Measurements from ENCODE around the gene DNAJC6.

Gene DNAJC6

DNA sequence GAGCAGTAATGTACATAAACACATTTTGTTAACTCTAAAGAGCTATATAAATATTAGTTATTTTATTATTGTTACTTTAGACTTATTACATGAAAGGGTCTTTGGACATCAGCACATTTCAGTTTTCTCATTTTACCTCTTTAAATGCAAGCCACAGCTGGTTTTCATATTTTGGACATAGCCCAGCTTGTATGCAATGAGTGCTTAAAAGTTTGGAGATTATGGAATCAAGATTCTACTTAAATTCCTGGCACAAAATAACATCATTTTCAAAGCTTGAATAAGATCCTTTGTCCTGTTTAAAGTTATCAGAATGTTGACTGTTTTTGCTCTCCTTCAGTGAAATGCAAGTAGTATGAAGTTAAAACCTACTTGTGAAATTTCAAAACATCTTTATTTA lies 95.6 kb downstream of the DNAJC6 start:
- Histone ChIP-seq H2AFZ (ENCODE audit: low read depth) (no peak overlapping the region), H3K9ac (no peak overlapping the region), H3K27me3 (ENCODE audit: insufficient read depth, low read depth) (no peaks in the 10 kb centered on the region), H3K27ac (no peak overlapping the region), H3K79me2 (ENCODE audit: insufficient read depth, low read depth) (no peaks in the 10 kb centered on the region), H3K4me3 (IDR thresholded peaks at IDR 0.05; ENCODE audit: insufficient read depth, low read depth, low read length) (no peak overlapping the region), H3K36me3 (ENCODE audit: insufficient read depth) (no peaks in the 10 kb centered on the region), H4K20me1 (ENCODE audit: insufficient read depth) (no peaks in the 10 kb centered on the region), H3K4me2 (no peak overlapping the region), H3K4me1 (ENCODE audit: low read depth, poor library complexity, severe bottlenecking) (no peaks in the 10 kb centered on the region)
- TF ChIP-seq, protein P1, sequence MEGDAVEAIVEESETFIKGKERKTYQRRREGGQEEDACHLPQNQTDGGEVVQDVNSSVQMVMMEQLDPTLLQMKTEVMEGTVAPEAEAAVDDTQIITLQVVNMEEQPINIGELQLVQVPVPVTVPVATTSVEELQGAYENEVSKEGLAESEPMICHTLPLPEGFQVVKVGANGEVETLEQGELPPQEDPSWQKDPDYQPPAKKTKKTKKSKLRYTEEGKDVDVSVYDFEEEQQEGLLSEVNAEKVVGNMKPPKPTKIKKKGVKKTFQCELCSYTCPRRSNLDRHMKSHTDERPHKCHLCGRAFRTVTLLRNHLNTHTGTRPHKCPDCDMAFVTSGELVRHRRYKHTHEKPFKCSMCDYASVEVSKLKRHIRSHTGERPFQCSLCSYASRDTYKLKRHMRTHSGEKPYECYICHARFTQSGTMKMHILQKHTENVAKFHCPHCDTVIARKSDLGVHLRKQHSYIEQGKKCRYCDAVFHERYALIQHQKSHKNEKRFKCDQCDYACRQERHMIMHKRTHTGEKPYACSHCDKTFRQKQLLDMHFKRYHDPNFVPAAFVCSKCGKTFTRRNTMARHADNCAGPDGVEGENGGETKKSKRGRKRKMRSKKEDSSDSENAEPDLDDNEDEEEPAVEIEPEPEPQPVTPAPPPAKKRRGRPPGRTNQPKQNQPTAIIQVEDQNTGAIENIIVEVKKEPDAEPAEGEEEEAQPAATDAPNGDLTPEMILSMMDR (conservative IDR thresholded peaks at IDR 0.05; ENCODE audit: low read depth, low read length) = no peak

DNA sequence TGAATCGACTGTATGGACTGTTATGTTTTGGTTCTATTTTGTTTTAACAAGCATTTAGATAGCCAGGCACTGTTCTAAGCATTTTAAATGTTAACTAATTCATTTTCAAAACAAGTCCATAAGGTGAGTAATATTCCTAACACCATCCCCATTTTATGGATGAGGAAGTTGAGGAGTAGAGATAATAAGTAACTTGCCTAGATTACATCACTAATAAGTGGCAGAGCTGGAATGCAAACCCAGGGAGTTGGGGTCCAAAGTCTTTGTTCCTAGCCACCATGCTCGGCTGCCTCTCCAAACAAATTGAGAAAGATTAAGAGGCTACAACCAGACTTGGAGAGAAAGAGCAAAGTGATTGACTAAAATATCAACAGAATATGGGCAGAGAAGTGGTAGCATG lies 98.5 kb downstream of the DNAJC6 start:
- Histone ChIP-seq H3K4me2 (no peak overlapping the region), H3K4me3 (IDR thresholded peaks at IDR 0.05; ENCODE audit: insufficient read depth, low read depth, low read length) (no peak overlapping the region), H2AFZ (ENCODE audit: low read depth) (no peak overlapping the region), H3K79me2 (ENCODE audit: insufficient read depth, low read depth) (no peaks in the 10 kb centered on the region), H3K27ac (no peak overlapping the region), H3K4me1 (ENCODE audit: low read depth, poor library complexity, severe bottlenecking) (no peaks in the 10 kb centered on the region), H3K36me3 (ENCODE audit: insufficient read depth) (no peaks in the 10 kb centered on the region), H3K27me3 (ENCODE audit: insufficient read depth, low read depth) (no peaks in the 10 kb centered on the region), H4K20me1 (ENCODE audit: insufficient read depth) (no peaks in the 10 kb centered on the region), H3K9ac (no peak overlapping the region)
- TF ChIP-seq, protein P1 (conservative IDR thresholded peaks at IDR 0.05; ENCODE audit: low read depth, low read length) = no peak

DNA sequence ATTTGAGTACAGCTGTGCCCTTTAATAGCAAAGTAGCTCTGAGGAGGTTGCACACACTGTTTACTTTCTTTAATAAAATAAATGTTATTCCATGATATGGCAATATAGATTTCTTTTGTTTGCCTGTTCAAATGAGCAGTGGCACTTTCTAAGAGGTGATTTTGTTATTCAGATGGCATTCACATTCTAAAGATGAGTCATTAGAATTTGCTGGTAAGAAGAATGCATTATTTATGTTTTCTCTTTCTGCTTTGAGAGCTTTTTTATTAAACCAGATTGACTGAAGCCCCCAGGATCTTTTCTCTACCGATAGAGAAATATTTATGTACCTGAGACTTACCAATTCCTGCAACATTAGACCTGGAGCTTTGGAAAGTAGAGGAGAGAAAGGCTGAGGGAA lies 100.0 kb downstream of the DNAJC6 start:
- Histone ChIP-seq H3K27me3 (ENCODE audit: insufficient read depth, low read depth) (no peaks in the 10 kb centered on the region), H2AFZ (ENCODE audit: low read depth) (no peak overlapping the region), H3K36me3 (ENCODE audit: insufficient read depth) (no peaks in the 10 kb centered on the region), H3K4me1 (ENCODE audit: low read depth, poor library complexity, severe bottlenecking) (no peaks in the 10 kb centered on the region), H3K79me2 (ENCODE audit: insufficient read depth, low read depth) (no peaks in the 10 kb centered on the region), H4K20me1 (ENCODE audit: insufficient read depth) (no peaks in the 10 kb centered on the region), H3K27ac (no peak overlapping the region), H3K9ac (no peak overlapping the region), H3K4me3 (IDR thresholded peaks at IDR 0.05; ENCODE audit: insufficient read depth, low read depth, low read length) (no peak overlapping the region), H3K4me2 (no peak overlapping the region)
- TF ChIP-seq, protein P1 (conservative IDR thresholded peaks at IDR 0.05; ENCODE audit: low read depth, low read length) = no peak

DNA sequence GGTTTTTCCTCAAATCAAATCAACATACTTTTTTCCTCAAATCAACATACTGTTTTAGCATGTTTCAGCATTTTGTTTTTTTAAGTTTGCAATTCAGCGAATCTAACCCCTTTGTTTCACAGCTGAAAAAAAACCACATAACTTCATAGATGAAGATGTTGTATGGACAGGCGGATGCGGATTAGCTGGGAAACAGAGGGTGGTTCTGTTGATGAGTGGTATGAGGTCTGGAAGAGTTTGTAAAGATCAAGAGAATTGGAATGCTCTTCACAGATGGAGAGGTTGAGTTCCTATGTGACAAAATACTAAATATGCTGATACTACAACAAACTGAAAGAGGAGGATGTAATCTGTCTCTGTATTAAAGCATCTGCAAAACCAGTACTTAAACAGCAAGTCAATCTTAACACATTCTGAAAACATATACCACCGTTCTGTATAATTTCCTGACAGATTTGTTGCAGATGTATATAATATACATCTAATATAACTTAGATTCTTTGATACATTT lies 100.5 kb downstream of the DNAJC6 start:
- TF ChIP-seq, protein P1 (conservative IDR thresholded peaks at IDR 0.05; ENCODE audit: low read depth, low read length) = no peak
- H2AFZ ChIP-seq (ENCODE audit: low read depth) = no peak overlapping the region
- no peaks in the 10 kb centered on the region for H3K79me2 ChIP-seq (ENCODE audit: insufficient read depth, low read depth)
- no peaks in the 10 kb centered on the region for H3K36me3 ChIP-seq (ENCODE audit: insufficient read depth)
- no peak overlapping the region for H3K9ac ChIP-seq
- no peaks in the 10 kb centered on the region for H4K20me1 ChIP-seq (ENCODE audit: insufficient read depth)
- H3K4me3 ChIP-seq (IDR thresholded peaks at IDR 0.05; ENCODE audit: insufficient read depth, low read depth, low read length) = no peak overlapping the region
- H3K27me3 ChIP-seq (ENCODE audit: insufficient read depth, low read depth) = no peaks in the 10 kb centered on the region
- no peak overlapping the region for H3K27ac ChIP-seq
- no peak overlapping the region for H3K4me2 ChIP-seq
- H3K4me1 ChIP-seq (ENCODE audit: low read depth, poor library complexity, severe bottlenecking) = no peaks in the 10 kb centered on the region

Data from KMS-11 (cell line).